RCC 7860 (cell line): ENCODE results near the gene GANAB.
"Not testable (repeated sequence)": the region's sequence is repeated elsewhere in the genome, so short reads cannot be mapped to it uniquely, and the experiment has no call there.

ENCODE experiments used
- DNase-seq: peaks from one replicate; pipeline ENCODE4 v3.0.0-alpha.2; 2015; ENCODE audit warnings: low spot score
- FAIRE-seq: peaks from 2 replicates; lab custom pipeline; 2012; peaks lifted over from hg19 to GRCh38; lab: Jason Lieb, UNC

GANAB gene

DNA sequence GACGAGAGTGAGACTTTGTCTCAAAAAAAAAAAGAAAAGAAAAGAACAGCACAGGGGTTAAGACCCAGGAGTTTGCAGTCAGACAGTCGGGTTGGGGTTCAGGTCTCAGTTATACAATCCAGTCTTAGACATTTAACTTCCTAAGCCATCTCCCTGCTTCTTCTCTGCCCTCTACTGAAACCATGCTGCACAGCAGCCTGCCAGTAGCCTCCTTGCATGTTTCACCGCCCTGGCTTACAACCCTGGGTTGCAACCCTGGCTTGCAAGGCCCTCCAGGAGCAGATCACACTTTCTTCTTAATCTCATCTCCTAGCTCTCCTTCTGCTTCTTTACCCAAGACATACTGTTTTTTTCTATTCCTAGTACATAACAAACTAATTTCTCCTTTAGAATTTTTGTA lies 18.7 kb downstream of the GANAB start:
- FAIRE-seq (no peak), DNase-seq (no peak)

DNA sequence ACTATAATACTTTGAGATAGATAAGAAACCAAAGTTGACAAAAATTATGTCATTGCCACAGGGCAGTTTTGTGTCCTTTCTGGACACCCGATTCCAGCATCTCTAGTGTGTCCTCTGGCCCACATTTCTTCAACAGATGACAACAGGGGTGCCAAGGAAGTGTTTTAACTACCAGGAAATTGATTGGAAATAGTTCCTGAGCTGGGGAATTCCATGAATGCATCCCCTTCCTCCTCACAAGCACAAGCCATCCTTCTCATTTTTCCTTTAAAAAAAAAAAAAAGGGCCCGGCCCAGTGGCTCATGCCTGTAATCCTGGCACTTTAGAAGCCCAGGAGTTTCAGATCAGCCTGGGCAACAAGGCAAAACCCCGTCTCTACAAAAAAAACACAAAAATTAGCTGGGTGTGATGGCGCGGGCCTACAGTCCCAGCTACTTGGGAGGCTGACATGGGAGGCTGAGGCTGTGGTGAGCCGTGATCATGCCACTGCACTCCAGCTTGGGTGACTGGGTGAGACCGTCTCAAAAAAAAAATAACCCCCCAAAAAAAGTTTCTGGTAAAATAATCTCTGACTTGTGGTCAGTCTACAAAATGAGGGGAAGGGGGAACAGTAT lies 23.8 kb downstream of the GANAB start:
- no peak for FAIRE-seq
- no peak for DNase-seq

DNA sequence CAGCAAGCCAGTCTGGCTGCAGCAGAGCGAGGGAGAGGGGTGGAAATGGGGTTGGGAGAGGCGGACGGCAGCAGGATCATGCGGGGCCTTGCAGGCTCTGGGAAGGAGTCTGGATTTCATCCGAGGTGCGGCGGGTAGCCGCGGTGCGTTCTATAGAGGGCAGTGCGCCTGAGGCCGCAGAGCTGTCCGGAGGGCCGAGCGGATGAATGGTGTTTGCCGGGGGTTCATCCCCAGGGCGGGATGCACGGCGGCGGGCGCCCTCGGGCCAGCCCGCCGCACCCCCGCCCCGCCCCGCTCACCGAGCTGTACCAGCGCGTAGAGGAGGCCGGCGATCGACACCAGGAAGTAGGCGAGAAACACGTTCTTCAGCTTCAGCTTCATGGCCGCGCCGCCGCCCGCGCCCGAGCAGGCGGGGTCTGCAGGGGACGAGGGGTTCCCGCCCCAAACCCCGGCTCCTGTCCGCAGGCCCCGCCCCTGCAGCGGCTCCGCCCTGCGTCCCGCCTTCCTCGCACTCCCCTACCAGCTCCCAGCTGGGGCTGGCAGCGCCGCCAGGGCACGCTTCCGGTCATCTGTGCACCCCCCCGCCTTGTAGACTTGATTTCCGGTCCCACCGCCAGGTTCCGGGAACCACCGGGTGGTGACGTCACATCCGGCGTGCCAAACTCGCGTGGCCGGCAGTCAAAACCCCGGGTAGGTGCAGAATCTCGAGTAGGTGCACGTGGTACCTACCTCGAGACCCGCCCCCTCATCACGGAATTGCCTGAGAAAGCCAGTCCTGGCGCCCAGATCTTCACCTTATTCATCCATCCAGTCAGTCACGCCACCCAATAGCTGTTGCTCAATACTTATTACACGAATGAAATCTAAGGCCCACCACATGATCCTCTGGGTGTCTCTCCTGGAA lies 24.6 kb downstream of the GANAB start, which contains the start of gene B3GAT3:
Gene B3GAT3 (minus strand): TSS at position 420 of the 904 bp plus-strand sequence. CDS start 39 bp downstream, at position 381.
- FAIRE-seq (peak; percentile 40), DNase-seq (peak; percentile 95)

DNA sequence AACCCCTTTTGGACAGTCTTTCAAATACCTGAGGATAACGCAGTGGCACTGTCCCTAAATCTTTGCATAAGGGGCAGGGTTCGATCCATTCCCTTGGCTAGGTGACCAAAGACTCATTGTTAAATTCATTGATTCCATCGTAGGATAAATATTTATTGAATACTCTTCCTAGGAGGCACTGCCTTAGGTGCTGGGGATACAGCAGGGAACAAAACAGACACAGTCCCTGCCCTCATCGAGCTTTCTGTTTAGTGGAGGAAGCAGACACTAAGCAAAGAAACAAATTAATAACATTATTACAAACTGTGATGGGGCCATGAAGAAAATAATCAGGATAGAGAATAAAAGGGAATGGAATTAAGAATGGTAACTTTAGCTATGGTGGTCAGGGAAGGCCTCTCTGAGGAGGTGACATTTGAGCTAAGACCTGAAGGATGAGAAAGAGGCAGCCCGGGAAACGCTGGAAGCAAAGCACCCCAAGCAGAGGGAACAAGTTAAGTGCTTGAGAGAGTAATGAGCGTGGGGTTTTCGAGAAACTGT lies 25.3 kb downstream of the GANAB start:
- no peak for FAIRE-seq

DNA sequence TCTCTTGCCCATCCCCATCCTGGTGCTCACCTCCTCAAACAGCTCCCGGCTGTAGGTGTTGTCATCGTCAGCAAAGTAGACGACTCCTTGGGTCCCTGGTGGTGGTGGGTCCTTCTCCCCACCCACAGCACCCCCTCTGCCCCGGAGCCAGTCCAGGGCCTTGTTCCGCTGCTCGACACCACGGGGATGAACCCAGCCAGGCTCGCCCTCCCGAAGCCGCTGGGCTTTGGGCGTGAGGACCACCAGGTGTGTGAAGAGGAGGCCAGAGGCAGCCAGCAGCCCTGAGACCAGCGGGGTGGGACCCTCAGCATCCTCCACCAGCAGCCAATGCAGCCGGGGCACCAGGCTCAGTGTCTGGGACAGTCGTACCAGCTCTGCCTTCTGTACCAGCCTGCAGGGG lies 29.5 kb downstream of the GANAB start:
- not testable (repeated sequence) for FAIRE-seq, DNase-seq

More for the DNA sequence above, 25.3 kb downstream of the GANAB start:
- no peak for DNase-seq

DNA sequence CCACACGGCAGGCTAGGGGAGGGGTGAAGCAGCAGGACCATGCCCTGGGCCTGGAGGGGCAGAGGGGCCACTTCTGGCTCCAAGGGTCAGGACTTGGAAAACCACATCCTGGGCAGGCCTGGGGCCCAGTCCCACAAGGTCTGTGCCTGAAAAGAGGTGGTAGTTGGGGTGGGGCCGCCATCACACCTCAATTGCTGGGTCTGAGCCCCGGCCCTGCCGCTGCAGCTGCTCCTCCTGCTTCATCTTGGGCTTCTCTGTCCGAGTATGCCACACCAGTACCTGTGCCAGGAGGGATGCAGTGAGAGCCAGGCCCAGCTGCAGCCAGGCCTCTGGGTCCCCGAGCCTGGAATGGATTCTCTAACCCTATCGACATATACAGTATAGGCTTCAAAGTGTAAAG lies 30.9 kb downstream of the GANAB start:
- FAIRE-seq (no peak), DNase-seq (no peak)

DNA sequence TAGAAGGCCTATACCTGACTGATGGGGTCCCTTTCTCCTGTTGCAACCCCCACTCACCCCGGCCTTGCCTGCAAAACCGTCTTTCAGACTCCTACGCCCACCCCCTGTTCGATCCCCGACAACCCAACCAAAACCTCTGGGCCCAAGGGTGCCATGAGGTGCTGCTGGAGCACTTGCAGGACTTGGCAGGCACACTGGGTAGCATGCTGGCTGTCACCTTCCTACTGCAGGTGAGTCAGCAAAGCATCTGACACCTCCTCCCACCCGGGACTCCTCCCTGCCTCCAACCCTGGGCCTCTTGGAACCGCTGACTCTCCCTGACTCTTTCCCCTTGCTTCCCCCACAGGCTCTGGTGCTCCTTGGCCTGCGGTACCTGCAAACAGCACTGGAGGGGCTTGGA lies 32.1 kb downstream of the GANAB start:
- peak; percentile 31 for DNase-seq
- no peak for FAIRE-seq

DNA sequence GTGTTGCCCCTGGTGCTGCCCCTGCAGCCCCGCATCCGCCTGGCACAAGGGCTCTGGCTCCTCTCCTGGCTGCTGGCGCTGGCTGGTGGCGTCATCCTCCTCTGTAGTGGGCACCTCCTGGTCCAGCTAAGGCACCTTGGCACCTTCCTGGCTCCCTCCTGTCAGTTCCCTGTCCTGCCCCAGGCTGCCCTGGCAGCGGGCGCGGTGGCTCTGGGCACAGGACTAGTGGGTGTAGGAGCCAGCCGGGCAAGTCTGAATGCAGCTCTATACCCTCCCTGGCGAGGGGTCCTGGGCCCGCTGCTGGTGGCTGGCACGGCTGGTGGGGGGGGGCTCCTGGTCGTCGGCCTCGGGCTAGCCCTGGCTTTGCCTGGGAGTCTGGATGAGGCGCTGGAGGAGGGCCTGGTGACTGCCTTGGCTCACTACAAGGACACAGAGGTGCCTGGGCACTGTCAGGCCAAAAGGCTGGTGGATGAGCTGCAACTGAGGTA lies 33.1 kb downstream of the GANAB start:
- FAIRE-seq (no peak), DNase-seq (no peak)

DNA sequence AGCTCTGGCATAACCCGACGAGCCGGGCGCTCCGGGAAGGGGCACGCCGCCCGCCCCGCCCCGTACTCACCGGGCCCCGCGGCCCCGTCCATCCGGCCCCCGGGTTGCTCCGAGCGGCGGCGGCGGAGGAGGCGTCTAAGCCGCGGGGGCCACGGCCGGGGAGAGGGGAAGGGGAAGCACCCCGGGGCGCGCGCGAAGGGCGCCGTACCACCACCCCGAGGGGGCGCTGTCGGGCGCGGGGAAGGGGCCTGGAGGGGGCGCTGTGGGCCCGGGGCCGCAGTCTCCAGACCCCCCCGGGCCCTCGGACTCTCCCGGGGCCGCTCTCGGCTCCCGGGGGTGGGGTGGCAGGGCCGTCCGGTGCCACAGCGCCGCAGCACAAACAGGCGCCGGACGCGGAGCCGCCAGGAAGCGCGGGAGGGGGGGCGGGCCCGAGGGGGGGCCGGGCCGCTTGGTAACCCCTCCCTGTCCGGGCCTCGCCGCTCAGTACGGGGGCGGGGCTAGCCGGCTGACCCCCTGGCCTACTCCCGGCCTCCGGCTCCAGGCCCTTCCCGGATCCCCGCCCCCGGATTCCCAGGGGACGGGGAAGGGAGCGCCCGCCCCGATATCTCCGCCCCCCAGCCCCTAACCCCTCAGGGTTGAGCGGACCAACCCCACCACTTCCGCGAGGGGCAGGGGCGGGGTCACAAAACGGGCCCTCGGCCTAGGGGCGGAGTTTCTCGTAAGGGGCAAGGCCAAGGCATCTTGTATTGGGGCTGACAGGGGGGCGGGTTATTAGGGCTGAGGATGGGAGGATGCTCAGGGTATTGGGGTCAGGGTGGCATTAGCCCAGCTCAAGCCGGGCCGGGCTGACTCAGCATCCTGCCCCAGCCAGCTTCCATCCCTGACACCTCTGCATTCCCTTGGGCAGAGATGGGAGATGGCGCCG lies 33.8 kb downstream of the GANAB start, which contains the start of the genes EML3 and ROM1:
Gene EML3 (minus strand): TSS at position 410 of the 925 bp plus-strand sequence. CDS start 318 bp downstream, at position 92.
Gene ROM1 (plus strand): TSS at position 892 of the 925 bp plus-strand sequence. CDS start 25 bp downstream, at position 917.
- peak; percentile 61 for DNase-seq
- no peak for FAIRE-seq

DNA sequence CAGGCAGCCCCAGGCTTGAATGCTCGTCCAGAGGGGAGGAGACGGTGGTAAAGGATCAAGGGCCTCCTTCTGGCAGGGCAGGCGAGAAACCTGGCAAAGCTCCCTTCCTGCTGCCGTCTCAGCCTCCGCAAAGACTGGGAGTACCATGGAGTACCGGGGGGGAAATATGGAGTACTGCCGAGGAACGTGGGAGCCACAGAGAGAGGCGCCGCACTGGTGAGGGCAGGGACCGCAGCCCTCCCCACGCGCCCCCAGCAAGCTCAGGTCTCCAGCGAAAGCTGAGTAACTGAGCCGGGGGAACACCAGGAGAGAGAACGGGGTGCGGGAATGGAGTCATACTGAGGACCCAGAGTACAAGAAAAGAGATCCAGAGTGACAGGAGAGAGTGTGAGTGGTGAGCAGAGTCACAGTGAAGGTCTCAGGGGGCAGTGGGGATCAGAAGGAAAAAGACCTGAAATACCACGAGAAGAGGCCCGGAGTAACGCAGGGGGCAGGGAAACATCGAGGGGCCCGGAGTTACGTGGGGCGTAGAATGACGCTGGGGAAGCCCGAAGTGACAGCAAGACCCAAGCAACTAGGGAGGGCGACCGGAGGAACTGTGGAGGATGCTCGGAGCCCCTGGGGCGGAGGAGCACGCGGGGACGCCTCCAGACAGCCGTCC lies 34.6 kb downstream of the GANAB start:
- FAIRE-seq (no peak), DNase-seq (peak; percentile 14)

DNA sequence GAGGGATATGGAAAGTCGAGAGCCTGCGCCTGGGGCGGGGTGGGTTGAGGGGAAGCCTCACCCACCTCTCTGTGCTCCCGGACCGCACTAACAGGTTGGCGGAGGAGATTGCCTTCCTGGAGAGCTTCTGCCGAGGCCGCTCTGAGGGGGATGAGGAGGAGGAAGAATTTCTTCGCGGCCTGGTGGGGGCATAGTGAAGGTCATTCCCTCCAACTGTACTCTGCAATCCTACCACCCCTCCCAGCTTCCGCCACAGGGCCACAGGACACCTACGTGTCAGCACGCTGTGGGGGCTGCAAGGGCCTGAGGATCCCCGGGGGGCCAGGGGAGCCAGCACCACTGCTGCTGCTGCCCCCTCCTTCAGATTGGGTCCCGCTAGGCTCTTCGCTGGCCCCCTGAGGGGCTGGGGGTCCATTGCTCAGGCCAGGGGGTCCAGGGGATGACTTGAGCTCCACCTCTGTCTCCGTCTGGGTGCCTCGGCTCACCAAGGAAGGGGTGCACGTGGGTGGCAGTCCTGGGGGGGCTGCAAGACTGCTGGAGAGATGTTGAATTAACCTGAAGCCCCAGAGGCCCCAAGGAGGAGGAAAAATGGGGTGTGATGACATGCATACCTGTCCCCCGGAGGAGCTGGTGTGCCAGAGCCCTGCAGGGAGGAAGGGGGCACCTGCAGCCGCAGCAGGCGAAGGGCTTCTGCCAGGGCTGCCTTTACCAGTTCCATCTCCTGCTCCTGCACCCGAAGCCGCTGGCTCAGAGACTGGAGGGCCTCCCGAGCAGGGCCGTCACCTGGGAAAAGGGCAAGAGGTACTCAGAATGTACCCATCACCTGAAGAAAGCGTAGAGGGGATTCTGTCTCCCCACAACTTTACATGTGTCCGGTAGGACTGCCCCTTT lies 35.4 kb downstream of the GANAB start:
- DNase-seq (no peak), FAIRE-seq (no peak)

DNA sequence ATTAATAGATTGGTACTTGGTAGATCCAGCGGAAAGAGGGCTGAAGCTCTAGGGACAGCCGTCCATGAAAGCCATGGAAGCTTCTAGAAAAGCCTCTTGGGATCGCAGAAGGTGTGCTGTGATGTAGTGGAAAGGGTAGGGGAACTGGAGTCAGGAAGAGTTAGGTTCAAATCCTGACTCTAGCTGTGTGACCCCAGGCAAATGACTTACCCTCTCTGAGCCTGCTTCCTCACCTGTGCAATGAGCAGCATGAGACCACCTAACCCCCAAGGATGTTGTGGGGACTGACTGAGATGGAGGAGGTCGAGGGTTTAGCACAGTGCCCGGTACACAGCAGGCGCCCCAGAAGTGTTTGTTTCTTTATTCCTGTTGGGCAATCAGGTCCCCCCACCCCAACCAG lies 36.0 kb downstream of the GANAB start:
- no peak for DNase-seq
- no peak for FAIRE-seq

DNA sequence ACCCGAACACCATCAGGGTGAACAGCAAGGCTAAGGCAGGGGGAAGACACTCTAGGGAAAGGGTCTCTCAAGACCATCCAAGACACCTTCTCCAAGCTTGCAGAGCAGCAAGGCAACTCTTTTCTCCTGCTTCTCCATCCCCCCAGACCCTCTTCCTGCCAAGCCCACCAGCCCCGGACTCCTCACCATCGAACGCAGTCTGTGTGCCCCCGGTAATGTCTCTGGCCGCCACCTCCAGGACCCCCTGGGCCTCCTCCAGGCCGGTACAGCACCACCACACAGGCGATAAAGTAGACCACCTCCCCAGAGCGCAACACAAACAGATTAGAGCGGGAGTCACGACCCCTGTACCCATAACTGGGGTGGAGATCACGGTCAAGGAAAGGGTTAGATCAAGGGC lies 37.6 kb downstream of the GANAB start:
- FAIRE-seq (no peak), DNase-seq (no peak)

DNA sequence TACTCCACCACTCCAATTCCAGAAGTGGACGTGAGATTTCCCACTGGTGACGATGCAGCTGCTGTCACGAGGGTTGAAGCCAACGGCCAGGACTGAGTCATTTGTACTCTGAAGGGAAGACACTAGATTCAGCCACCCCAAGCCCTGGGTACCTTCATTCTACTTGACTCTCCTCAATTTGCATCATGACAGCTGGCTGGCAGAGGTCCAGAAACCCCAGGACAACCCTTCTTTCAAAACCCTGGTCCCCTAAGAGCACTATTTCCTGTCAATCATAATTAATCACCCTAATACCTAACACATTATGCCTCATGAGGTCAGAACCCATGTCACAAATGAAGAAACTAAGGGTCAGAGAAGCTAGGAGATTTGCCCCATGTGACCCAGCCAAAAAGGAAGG lies 38.7 kb downstream of the GANAB start:
- FAIRE-seq (no peak), DNase-seq (no peak)

DNA sequence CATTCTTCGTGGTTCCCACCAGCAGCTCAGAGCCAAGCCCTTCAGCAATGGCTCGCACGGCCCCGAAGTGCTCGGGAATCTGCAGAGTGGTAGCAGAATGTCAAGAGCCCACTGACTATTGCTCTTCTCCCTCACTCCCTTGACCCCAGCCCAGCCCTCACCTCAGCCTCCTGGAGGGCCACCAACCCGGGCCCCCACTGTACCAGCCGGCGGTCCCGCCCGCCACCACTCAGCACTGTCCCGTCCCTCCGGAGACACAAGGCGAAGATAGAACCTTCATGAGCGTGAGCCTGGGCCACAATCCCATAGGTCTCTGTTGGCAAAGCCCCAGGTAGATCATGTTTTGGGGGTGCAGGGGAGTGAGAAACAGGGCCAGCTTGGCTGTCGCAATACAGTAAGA lies 40.5 kb downstream of the GANAB start:
- FAIRE-seq (no peak), DNase-seq (no peak)

DNA sequence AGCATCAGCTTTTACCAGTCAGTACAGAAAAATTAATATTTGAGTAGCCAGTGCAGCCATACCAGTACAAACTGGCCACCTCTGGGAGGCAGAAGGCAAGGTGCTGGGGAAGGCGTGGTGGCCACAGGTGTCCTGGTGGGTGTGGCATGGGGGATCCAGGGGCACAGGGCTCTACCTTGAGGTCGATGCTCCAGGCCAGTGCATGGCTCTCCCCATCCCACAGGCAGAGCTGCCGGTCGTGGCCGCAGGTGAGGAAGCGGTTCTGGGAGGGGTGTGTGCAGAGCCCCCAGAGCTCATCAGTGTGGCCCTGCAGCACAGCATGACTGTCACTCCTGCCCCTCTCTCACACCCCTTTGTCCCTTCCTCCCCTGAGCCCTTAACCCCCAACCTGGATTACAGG lies 40.9 kb downstream of the GANAB start:
- FAIRE-seq (no peak), DNase-seq (no peak)

DNA sequence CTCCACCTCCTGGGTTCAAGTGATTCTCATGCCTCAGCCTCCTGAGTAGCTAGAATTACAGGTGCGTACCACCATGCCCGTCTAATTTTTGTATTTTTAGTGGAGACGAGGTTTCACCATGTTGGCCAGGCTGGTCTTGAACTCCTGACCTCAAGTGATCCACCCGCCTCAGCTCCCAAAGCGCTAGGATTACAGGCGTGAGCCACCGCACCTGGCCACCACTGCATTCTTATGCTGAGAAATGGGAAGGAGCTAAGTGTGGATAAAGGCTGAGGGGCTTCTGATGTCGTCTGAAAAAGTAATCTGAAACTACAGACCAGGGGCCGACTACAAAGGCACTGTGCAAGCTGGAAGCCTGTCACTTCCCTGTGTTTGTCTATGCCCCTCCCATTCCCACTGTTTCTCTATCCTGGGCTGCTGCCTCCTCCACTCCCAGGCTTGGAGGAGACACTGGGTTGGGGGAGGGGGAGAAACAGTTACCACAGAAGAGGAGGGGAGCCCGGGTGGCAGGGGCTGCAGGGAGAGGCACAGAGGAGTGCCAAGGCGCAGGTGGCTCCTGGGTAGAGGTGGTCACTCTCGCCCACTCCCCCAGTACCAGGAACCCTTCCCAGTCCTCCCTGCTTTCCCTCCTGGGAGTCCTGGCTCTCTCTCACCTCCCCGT lies 41.8 kb downstream of the GANAB start:
- DNase-seq (no peak), FAIRE-seq (no peak)

DNA sequence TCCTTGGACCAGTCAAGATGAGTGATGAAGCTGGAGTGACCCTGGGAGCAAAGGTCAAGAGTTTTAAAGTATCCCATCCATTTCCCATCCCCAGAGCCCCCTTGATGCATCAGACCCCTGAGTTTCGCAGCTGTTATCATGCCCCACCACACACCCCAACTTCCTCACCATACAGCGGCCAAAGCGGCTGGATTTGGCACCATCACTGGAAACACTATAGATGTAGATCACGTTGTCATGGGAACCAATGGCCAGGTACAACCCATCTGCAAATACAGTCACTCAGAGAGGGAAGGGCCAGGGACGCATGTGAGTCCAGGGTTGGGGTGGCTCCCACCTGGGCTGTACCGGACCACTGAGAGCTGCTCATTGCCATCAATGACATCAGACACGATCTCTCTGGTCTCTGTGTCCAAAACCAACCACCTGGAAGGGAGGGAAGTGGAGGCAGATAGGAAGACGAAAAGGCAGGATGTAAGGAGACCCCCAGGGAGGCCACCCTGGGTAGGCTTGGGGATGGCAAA lies 42.6 kb downstream of the GANAB start:
- no peak for DNase-seq

More for the DNA sequence above, 42.6 kb downstream of the GANAB start:
- FAIRE-seq = no peak
